ENCODE data around the gene MEIOSIN. TPM values are rescaled to one million over a fixed set of nuclear protein-coding genes. Genes with fewer than 3 reads are reported as not detected.

Gene MEIOSIN
- total and polyA plus RNA-seq, 2 of the 13 experiments (the other 11 are each of a cell fraction or from before 2014, with no cell fraction given), result not detected

DNA sequence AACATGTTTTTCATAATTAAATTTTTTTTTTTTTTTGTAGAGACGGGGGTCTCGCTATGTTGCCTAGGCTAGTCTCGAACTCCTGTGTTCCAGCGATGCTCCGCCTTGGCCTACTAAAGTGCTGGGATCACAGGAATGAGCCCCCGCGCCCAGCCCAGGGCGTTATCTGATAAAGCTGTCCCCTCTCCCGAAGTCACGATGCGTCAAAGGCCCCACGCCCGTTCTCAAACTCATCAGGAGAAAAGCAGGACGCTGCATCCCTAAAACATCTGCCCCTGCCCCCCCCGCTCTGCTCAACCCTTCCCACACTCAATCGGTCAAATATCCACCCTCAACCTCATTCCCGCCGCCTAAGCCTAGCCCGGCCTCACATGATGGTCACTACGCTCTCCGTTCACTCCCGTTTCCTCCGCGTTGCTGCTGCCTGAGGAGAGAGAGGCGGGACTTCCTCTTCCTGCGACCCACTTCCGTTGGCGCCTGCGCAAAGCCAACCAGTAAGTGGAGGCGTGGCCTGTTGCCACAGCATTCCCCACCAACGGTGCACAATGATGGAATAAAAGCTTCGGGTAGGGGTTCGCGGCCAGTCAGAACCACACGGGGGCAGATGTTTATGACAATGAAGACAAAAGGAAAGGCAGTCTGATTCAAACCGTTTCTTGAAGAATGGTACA lies 41.6 kb upstream of the MEIOSIN start, which contains the start of gene SNRPD2 (continued):
- TF ChIP-seq, protein P1, sequence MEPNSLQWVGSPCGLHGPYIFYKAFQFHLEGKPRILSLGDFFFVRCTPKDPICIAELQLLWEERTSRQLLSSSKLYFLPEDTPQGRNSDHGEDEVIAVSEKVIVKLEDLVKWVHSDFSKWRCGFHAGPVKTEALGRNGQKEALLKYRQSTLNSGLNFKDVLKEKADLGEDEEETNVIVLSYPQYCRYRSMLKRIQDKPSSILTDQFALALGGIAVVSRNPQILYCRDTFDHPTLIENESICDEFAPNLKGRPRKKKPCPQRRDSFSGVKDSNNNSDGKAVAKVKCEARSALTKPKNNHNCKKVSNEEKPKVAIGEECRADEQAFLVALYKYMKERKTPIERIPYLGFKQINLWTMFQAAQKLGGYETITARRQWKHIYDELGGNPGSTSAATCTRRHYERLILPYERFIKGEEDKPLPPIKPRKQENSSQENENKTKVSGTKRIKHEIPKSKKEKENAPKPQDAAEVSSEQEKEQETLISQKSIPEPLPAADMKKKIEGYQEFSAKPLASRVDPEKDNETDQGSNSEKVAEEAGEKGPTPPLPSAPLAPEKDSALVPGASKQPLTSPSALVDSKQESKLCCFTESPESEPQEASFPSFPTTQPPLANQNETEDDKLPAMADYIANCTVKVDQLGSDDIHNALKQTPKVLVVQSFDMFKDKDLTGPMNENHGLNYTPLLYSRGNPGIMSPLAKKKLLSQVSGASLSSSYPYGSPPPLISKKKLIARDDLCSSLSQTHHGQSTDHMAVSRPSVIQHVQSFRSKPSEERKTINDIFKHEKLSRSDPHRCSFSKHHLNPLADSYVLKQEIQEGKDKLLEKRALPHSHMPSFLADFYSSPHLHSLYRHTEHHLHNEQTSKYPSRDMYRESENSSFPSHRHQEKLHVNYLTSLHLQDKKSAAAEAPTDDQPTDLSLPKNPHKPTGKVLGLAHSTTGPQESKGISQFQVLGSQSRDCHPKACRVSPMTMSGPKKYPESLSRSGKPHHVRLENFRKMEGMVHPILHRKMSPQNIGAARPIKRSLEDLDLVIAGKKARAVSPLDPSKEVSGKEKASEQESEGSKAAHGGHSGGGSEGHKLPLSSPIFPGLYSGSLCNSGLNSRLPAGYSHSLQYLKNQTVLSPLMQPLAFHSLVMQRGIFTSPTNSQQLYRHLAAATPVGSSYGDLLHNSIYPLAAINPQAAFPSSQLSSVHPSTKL (CRISPR knock-in tag; IDR thresholded peaks at IDR 0.05), result no peak; the same call in 1 of the 2 replicates
- peak; percentile 14; the same call in 1 of the 2 replicates for TF ChIP-seq ZNF607 (CRISPR knock-in tag; IDR thresholded peaks at IDR 0.05; ENCODE audit: borderline replicate concordance)
- no peak for TF ChIP-seq GATAD2A (CRISPR knock-in tag; IDR thresholded peaks at IDR 0.05)
- peak; percentile 8; the same call in 1 of the 2 replicates for TF ChIP-seq CEBPB (IDR thresholded peaks at IDR 0.05; ENCODE audit: borderline replicate concordance, low read depth, low read length)
- no peak for TF ChIP-seq NR3C1 (CRISPR knock-in tag; IDR thresholded peaks at IDR 0.05)
- TF ChIP-seq, protein P2, sequence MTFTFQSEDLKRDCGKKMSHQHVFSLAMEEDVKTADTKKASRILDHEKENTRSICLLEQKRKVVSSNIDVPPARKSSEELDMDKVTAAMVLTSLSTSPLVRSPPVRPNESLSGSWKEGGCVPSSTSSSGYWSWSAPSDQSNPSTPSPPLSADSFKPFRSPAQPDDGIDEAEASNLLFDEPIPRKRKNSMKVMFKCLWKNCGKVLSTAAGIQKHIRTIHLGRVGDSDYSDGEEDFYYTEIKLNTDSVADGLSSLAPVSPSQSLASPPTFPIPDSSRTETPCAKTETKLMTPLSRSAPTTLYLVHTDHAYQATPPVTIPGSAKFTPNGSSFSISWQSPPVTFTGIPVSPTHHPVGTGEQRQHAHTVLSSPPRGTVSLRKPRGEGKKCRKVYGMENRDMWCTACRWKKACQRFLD (CRISPR knock-in tag; IDR thresholded peaks at IDR 0.05; ENCODE audit: borderline replicate concordance), result peak; percentile 51; the same call in 1 of the 2 replicates
- no peak for TF ChIP-seq FOSL1 (CRISPR knock-in tag; IDR thresholded peaks at IDR 0.05; ENCODE audit: borderline replicate concordance)
- TF ChIP-seq, protein P3, sequence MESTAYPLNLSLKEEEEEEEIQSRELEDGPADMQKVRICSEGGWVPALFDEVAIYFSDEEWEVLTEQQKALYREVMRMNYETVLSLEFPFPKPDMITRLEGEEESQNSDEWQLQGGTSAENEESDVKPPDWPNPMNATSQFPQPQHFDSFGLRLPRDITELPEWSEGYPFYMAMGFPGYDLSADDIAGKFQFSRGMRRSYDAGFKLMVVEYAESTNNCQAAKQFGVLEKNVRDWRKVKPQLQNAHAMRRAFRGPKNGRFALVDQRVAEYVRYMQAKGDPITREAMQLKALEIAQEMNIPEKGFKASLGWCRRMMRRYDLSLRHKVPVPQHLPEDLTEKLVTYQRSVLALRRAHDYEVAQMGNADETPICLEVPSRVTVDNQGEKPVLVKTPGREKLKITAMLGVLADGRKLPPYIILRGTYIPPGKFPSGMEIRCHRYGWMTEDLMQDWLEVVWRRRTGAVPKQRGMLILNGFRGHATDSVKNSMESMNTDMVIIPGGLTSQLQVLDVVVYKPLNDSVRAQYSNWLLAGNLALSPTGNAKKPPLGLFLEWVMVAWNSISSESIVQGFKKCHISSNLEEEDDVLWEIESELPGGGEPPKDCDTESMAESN (CRISPR knock-in tag; conservative IDR thresholded peaks at IDR 0.05), result no peak
- TF ChIP-seq PPARG (CRISPR knock-in tag; conservative IDR thresholded peaks at IDR 0.05), result no peak
- no peak for TF ChIP-seq ZC3H13 (CRISPR knock-in tag; IDR thresholded peaks at IDR 0.05)
- no peak for TF ChIP-seq ZNF768 (CRISPR knock-in tag; IDR thresholded peaks at IDR 0.05)
- TF ChIP-seq HMGA1 (CRISPR knock-in tag; conservative IDR thresholded peaks at IDR 0.05), result no peak
- TF ChIP-seq, protein P4, sequence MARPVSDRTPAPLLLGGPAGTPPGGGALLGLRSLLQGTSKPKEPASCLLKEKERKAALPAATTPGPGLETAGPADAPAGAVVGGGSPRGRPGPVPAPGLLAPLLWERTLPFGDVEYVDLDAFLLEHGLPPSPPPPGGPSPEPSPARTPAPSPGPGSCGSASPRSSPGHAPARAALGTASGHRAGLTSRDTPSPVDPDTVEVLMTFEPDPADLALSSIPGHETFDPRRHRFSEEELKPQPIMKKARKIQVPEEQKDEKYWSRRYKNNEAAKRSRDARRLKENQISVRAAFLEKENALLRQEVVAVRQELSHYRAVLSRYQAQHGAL (CRISPR knock-in tag; IDR thresholded peaks at IDR 0.05; ENCODE audit: not compliant biosample characterization), result no peak
- TF ChIP-seq, protein P5, sequence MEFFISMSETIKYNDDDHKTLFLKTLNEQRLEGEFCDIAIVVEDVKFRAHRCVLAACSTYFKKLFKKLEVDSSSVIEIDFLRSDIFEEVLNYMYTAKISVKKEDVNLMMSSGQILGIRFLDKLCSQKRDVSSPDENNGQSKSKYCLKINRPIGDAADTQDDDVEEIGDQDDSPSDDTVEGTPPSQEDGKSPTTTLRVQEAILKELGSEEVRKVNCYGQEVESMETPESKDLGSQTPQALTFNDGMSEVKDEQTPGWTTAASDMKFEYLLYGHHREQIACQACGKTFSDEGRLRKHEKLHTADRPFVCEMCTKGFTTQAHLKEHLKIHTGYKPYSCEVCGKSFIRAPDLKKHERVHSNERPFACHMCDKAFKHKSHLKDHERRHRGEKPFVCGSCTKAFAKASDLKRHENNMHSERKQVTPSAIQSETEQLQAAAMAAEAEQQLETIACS (CRISPR knock-in tag; IDR thresholded peaks at IDR 0.05), result no peak
- TF ChIP-seq, protein P6, sequence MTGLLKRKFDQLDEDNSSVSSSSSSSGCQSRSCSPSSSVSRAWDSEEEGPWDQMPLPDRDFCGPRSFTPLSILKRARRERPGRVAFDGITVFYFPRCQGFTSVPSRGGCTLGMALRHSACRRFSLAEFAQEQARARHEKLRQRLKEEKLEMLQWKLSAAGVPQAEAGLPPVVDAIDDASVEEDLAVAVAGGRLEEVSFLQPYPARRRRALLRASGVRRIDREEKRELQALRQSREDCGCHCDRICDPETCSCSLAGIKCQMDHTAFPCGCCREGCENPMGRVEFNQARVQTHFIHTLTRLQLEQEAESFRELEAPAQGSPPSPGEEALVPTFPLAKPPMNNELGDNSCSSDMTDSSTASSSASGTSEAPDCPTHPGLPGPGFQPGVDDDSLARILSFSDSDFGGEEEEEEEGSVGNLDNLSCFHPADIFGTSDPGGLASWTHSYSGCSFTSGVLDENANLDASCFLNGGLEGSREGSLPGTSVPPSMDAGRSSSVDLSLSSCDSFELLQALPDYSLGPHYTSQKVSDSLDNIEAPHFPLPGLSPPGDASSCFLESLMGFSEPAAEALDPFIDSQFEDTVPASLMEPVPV (CRISPR knock-in tag; IDR thresholded peaks at IDR 0.05), result 0 out of 2 replicates have a peak, but pooled peaks have one; percentile 87

All from HepG2 (cell line).